ENCODE measurements around the gene CUL4B. TPM values are rescaled to one million over a fixed set of nuclear protein-coding genes. Genes with fewer than 3 reads are reported as not detected.

Gene CUL4B
- total RNA-seq, 4 donors from 2014 or later = 18.1 to 53.5 (median 30.8) TPM

DNA sequence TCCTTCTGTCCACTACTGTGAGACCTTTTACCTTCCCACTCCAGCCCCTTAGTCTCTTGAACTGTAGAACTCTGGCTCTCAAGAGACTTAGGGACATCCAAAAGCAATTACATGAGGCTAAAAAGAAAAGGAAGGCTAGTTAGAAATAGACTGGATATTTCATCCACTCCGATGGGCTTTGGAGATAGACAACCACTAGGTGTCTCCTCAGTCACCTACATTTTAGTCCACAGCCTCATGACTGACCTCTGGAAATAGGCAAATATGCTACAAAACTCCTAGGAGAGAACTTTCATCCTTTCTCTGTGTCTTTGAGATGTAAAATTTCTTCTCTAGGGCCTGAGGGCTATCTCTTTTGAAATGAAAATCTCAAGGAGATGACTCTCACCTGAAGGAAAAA, 46.5 kb downstream of the CUL4B start:
- in situ Hi-C loops (cut with MboI; ENCODE audit: low pct_ligation_motif_present in 1 of 4, low pct_unique_long_range_greater_than_20kb in 1 of 4, low sequenced_read_pairs in 3 of 4) = loop anchor here in 3 of 4 donors (25.0 kb wide), 2 partner anchors 148 to 248 kb away; no protein-coding TSS in a partner anchor
- no peak for DNase-seq

DNA sequence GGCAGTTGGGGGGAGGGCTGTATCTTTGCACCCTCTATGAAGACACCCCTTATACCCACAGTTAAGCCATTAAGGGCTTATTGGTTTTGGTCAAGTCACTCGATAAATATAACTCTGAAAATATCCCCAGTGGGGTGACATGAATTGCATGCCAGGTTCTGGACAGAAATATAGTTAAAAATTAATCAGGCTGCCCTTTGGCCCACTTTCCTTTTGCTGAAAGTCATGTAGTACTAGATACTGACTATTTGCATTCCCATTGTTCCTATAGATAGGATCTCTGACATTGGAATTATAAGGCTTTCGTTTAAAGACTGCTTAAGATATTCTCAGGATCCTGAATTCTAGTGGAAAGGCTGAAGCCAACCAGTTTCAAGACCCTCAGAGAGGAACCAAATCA, 48.1 kb downstream of the CUL4B start:
- in situ Hi-C loops (cut with MboI; ENCODE audit: low pct_ligation_motif_present in 1 of 4, low pct_unique_long_range_greater_than_20kb in 1 of 4, low sequenced_read_pairs in 3 of 4) (loop anchor here in 3 of 4 donors (25.0 kb wide), 2 partner anchors 150 to 250 kb away; no protein-coding TSS in a partner anchor), intact Hi-C loops (cut with DNase I; ENCODE audit: low total_unique reads) (loop anchor here (5.0 kb wide), 1 partner anchor 1640 kb away; no protein-coding TSS in a partner anchor)
- H3K27me3 ChIP-seq = no peaks in the 10 kb centered on the region
- TF ChIP-seq EP300 (IDR thresholded peaks at IDR 0.05; ENCODE audit: low read depth) (no peak), POLR2AphosphoS5 (IDR thresholded peaks at IDR 0.05) (no peak), POLR2A (IDR thresholded peaks at IDR 0.05) (no peak)
- TF ChIP-seq, protein P1, sequence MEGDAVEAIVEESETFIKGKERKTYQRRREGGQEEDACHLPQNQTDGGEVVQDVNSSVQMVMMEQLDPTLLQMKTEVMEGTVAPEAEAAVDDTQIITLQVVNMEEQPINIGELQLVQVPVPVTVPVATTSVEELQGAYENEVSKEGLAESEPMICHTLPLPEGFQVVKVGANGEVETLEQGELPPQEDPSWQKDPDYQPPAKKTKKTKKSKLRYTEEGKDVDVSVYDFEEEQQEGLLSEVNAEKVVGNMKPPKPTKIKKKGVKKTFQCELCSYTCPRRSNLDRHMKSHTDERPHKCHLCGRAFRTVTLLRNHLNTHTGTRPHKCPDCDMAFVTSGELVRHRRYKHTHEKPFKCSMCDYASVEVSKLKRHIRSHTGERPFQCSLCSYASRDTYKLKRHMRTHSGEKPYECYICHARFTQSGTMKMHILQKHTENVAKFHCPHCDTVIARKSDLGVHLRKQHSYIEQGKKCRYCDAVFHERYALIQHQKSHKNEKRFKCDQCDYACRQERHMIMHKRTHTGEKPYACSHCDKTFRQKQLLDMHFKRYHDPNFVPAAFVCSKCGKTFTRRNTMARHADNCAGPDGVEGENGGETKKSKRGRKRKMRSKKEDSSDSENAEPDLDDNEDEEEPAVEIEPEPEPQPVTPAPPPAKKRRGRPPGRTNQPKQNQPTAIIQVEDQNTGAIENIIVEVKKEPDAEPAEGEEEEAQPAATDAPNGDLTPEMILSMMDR (IDR thresholded peaks at IDR 0.05) = no peak
- WGBS, 2 donors (ENCODE audit: low coverage in 1 of 2) = 49% methylated on average over 2 of the region's 2 CpGs; no CpG with 5 or more reads in 1 of the 2 donors
- H3K27ac ChIP-seq = peak overlapping the region; percentile 19 to 47 (median 31)
- DNase-seq = no peak
- H3K4me3 ChIP-seq = no peak overlapping the region
- H3K9me3 ChIP-seq = no peaks in the 10 kb centered on the region
- H3K36me3 ChIP-seq = no peaks in the 10 kb centered on the region
- H3K4me1 ChIP-seq = no peaks in the 10 kb centered on the region

More for the DNA sequence above, 46.5 kb downstream of the CUL4B start:
- Histone ChIP-seq H3K27ac (no peak overlapping the region), H3K4me3 (no peak overlapping the region), H3K27me3 (no peaks in the 10 kb centered on the region), H3K4me1 (no peaks in the 10 kb centered on the region), H3K36me3 (no peaks in the 10 kb centered on the region), H3K9me3 (no peaks in the 10 kb centered on the region)
- no peak for TF ChIP-seq POLR2A (IDR thresholded peaks at IDR 0.05)
- TF ChIP-seq, protein P1 (IDR thresholded peaks at IDR 0.05) = peak in 3 of 5 experiments; percentile 20 to 35 (median 23)
- WGBS, 2 donors (ENCODE audit: low coverage in 1 of 2) = 23% methylated on average over 1 of the region's 1 CpG; no CpG with 5 or more reads in 1 of the 2 donors
- intact Hi-C loops (cut with DNase I; ENCODE audit: low total_unique reads) = loop anchor here (5.0 kb wide), 1 partner anchor 1638 kb away; no protein-coding TSS in a partner anchor

DNA sequence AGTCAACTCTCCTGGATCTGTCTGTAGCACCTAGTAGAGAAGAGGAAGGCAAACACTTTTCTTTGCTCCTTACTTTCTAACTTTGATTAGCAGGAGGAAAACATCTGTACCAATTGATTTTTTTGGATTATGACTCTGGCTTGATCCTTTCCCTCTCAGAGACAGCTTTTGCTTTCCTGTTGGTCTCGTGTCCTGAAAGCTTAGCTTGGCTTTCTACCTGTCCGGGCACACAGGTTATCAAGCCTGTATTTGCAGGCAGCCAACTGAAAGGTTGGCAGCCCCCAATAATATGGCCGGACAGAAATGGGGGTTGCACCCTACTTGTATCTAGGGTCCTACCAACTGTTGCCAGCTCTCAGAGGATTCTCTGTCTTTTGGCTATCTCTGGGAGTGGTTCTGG, 48.5 kb downstream of the CUL4B start:
- intact Hi-C loops (cut with DNase I; ENCODE audit: low total_unique reads) = loop anchor here (5.0 kb wide), 1 partner anchor 1640 kb away; no protein-coding TSS in a partner anchor
- Histone ChIP-seq H3K4me1 (no peaks in the 10 kb centered on the region), H3K27me3 (no peaks in the 10 kb centered on the region), H3K4me3 (no peak overlapping the region), H3K27ac (peak overlapping the region in 3 of 4 donors; percentile 19 to 37 (median 25)), H3K36me3 (no peaks in the 10 kb centered on the region), H3K9me3 (no peaks in the 10 kb centered on the region)
- 66% methylated on average over 3 of the region's 3 CpGs; no CpG with 5 or more reads in 1 of the 2 donors for WGBS, 2 donors (ENCODE audit: low coverage in 1 of 2)
- TF ChIP-seq POLR2AphosphoS5 (IDR thresholded peaks at IDR 0.05) (no peak), EP300 (IDR thresholded peaks at IDR 0.05; ENCODE audit: low read depth) (no peak), POLR2A (IDR thresholded peaks at IDR 0.05) (no peak)
- TF ChIP-seq, protein P1 (IDR thresholded peaks at IDR 0.05) = no peak
- DNase-seq = no peak
- in situ Hi-C loops (cut with MboI; ENCODE audit: low pct_ligation_motif_present in 1 of 4, low pct_unique_long_range_greater_than_20kb in 1 of 4, low sequenced_read_pairs in 3 of 4) = loop anchor here in 3 of 4 donors (25.0 kb wide), 2 partner anchors 150 to 250 kb away; no protein-coding TSS in a partner anchor

DNA sequence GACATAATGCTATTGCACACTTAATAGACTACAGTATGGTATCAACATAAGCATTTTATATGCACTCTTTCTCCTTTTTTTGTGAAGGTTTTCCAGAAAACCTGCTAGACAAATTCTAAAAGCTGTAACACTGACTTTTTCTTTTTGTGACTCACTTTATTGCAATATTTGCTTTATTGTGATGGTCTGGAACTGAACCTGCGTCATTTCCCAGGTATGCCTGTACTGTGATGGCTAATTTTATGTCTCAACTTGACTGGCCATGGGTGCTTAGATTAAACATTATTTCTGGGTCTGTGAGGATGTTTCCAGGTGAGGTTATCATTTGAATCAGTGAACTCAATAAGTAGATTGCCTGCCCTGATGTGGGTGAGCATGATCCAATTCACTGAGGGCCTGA, 56.2 kb downstream of the CUL4B start:
- no peak overlapping the region for H3K27ac ChIP-seq
- intact Hi-C loops (cut with DNase I; ENCODE audit: low total_unique reads) = no loop called here
- H3K27me3 ChIP-seq = no peaks in the 10 kb centered on the region
- in situ Hi-C loops (cut with MboI; ENCODE audit: low pct_ligation_motif_present in 1 of 4, low pct_unique_long_range_greater_than_20kb in 1 of 4, low sequenced_read_pairs in 3 of 4) = loop anchor here in 3 of 4 donors (10.0 to 25.0 kb wide), 3 partner anchors 158 to 258 kb away; no protein-coding TSS in a partner anchor
- DNase-seq = no peak
- no peaks in the 10 kb centered on the region for H3K4me1 ChIP-seq
- no peaks in the 10 kb centered on the region for H3K36me3 ChIP-seq
- H3K9me3 ChIP-seq = no peaks in the 10 kb centered on the region
- TF ChIP-seq EP300 (IDR thresholded peaks at IDR 0.05; ENCODE audit: low read depth) = no peak
- no peak for TF ChIP-seq POLR2A (IDR thresholded peaks at IDR 0.05)
- TF ChIP-seq POLR2AphosphoS5 (IDR thresholded peaks at IDR 0.05) = no peak
- TF ChIP-seq, protein P1 (IDR thresholded peaks at IDR 0.05) = no peak
- no peak overlapping the region for H3K4me3 ChIP-seq
- WGBS, 2 donors (ENCODE audit: low coverage in 1 of 2) = 73% methylated on average over 1 of the region's 1 CpG; no CpG with 5 or more reads in 1 of the 2 donors

Measured in transverse colon (tissue), 4 donors.